Measurements from ENCODE around the gene OR4D9. TPM values are rescaled to one million over a fixed set of nuclear protein-coding genes. Genes with fewer than 3 reads are reported as not detected.

The OR4D9 gene
- total and polyA plus RNA-seq, 2 experiments from 2014 or later = not detected

DNA sequence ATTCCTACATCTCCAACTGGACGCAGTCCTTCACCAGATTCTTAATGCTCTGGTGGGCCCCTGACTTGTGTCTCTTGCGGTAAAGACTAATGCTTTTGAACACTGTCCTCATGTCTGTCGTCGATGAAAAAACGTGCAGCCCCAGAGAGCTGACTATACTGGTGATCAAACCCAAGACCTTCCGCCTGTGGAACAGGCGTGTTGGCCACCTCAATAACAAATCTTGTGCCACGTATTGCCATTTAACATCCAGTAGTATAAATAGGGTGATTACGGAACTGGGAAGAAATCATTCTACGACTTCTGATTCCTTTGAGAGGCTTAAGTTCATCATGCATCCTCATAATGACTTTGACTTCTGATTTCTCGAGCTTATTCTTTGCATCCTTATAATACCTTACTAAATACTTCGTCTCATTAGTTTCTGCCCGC, 45.6 kb downstream of the OR4D9 start:
- no peak overlapping the region for H3K27ac ChIP-seq (ENCODE audit: low read depth)
- H3F3A ChIP-seq (replicated peaks; ENCODE audit: low read depth) = peaks cover 7% of the 10 kb centered on the region; the same call in 1 of the 2 replicates
- DNase-seq (ENCODE audit: low spot score) = peak; percentile 31

More for the DNA sequence above, 45.6 kb downstream of the OR4D9 start:
- no peaks in the 10 kb centered on the region for H3K79me2 ChIP-seq (replicated peaks; ENCODE audit: insufficient read depth)
- 0 out of 2 replicates have a peak overlapping the region, but pooled peaks have one; percentile 2 for H3K27ac Mint-ChIP-seq
- H2AFZ ChIP-seq = peak overlapping the region; percentile 16
- peaks cover 9% of the 10 kb centered on the region for H3K4me1 ChIP-seq (ENCODE audit: insufficient read depth)
- peaks cover 3% of the 10 kb centered on the region; the same call in 2 of the 3 replicates for H3K36me3 Mint-ChIP-seq (ENCODE audit: low read depth)
- peak overlapping the region; percentile 85 for H3K4me2 ChIP-seq
- H4K20me1 ChIP-seq (replicated peaks; ENCODE audit: insufficient read depth) = no peaks in the 10 kb centered on the region
- H3K4me3 ChIP-seq = peak overlapping the region; percentile 82
- peaks cover 46% of the 10 kb centered on the region for H3K27me3 Mint-ChIP-seq (ENCODE audit: insufficient read depth, low read depth, poor library complexity)
- peak overlapping the region; percentile 88 for H3K4me3 Mint-ChIP-seq
- peak; percentile 2; the same call in 2 of the 3 replicates for ATAC-seq
- H3K27me3 ChIP-seq (ENCODE audit: insufficient read depth) = no peaks in the 10 kb centered on the region
- peaks cover 14% of the 10 kb centered on the region; the same call in 2 of the 3 replicates for H3K4me1 Mint-ChIP-seq
- TF ChIP-seq JUNB (IDR thresholded peaks at IDR 0.05; ENCODE audit: unreplicated experiment) (no peak), NANOG (IDR thresholded peaks at IDR 0.05; ENCODE audit: borderline replicate concordance) (no peak), POLR2AphosphoS5 (IDR thresholded peaks at IDR 0.05; ENCODE audit: low read depth) (no peak), ZNF114 (CRISPR knock-in tag; IDR thresholded peaks at IDR 0.05) (no peak), STAT1 (IDR thresholded peaks at IDR 0.05; ENCODE audit: unreplicated experiment) (no peak), CREB1 (CRISPR knock-in tag; IDR thresholded peaks at IDR 0.05; ENCODE audit: low read depth) (no peak), EZH2phosphoT487 (IDR thresholded peaks at IDR 0.05; ENCODE audit: unreplicated experiment) (no peak)
- TF ChIP-seq, protein P1, sequence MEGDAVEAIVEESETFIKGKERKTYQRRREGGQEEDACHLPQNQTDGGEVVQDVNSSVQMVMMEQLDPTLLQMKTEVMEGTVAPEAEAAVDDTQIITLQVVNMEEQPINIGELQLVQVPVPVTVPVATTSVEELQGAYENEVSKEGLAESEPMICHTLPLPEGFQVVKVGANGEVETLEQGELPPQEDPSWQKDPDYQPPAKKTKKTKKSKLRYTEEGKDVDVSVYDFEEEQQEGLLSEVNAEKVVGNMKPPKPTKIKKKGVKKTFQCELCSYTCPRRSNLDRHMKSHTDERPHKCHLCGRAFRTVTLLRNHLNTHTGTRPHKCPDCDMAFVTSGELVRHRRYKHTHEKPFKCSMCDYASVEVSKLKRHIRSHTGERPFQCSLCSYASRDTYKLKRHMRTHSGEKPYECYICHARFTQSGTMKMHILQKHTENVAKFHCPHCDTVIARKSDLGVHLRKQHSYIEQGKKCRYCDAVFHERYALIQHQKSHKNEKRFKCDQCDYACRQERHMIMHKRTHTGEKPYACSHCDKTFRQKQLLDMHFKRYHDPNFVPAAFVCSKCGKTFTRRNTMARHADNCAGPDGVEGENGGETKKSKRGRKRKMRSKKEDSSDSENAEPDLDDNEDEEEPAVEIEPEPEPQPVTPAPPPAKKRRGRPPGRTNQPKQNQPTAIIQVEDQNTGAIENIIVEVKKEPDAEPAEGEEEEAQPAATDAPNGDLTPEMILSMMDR (conservative IDR thresholded peaks at IDR 0.05; ENCODE audit: low read depth in 2 of 2) = no peak
- TF ChIP-seq, protein P2, sequence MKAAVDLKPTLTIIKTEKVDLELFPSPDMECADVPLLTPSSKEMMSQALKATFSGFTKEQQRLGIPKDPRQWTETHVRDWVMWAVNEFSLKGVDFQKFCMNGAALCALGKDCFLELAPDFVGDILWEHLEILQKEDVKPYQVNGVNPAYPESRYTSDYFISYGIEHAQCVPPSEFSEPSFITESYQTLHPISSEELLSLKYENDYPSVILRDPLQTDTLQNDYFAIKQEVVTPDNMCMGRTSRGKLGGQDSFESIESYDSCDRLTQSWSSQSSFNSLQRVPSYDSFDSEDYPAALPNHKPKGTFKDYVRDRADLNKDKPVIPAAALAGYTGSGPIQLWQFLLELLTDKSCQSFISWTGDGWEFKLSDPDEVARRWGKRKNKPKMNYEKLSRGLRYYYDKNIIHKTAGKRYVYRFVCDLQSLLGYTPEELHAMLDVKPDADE (IDR thresholded peaks at IDR 0.05) = no peak
- TF ChIP-seq, protein P3, sequence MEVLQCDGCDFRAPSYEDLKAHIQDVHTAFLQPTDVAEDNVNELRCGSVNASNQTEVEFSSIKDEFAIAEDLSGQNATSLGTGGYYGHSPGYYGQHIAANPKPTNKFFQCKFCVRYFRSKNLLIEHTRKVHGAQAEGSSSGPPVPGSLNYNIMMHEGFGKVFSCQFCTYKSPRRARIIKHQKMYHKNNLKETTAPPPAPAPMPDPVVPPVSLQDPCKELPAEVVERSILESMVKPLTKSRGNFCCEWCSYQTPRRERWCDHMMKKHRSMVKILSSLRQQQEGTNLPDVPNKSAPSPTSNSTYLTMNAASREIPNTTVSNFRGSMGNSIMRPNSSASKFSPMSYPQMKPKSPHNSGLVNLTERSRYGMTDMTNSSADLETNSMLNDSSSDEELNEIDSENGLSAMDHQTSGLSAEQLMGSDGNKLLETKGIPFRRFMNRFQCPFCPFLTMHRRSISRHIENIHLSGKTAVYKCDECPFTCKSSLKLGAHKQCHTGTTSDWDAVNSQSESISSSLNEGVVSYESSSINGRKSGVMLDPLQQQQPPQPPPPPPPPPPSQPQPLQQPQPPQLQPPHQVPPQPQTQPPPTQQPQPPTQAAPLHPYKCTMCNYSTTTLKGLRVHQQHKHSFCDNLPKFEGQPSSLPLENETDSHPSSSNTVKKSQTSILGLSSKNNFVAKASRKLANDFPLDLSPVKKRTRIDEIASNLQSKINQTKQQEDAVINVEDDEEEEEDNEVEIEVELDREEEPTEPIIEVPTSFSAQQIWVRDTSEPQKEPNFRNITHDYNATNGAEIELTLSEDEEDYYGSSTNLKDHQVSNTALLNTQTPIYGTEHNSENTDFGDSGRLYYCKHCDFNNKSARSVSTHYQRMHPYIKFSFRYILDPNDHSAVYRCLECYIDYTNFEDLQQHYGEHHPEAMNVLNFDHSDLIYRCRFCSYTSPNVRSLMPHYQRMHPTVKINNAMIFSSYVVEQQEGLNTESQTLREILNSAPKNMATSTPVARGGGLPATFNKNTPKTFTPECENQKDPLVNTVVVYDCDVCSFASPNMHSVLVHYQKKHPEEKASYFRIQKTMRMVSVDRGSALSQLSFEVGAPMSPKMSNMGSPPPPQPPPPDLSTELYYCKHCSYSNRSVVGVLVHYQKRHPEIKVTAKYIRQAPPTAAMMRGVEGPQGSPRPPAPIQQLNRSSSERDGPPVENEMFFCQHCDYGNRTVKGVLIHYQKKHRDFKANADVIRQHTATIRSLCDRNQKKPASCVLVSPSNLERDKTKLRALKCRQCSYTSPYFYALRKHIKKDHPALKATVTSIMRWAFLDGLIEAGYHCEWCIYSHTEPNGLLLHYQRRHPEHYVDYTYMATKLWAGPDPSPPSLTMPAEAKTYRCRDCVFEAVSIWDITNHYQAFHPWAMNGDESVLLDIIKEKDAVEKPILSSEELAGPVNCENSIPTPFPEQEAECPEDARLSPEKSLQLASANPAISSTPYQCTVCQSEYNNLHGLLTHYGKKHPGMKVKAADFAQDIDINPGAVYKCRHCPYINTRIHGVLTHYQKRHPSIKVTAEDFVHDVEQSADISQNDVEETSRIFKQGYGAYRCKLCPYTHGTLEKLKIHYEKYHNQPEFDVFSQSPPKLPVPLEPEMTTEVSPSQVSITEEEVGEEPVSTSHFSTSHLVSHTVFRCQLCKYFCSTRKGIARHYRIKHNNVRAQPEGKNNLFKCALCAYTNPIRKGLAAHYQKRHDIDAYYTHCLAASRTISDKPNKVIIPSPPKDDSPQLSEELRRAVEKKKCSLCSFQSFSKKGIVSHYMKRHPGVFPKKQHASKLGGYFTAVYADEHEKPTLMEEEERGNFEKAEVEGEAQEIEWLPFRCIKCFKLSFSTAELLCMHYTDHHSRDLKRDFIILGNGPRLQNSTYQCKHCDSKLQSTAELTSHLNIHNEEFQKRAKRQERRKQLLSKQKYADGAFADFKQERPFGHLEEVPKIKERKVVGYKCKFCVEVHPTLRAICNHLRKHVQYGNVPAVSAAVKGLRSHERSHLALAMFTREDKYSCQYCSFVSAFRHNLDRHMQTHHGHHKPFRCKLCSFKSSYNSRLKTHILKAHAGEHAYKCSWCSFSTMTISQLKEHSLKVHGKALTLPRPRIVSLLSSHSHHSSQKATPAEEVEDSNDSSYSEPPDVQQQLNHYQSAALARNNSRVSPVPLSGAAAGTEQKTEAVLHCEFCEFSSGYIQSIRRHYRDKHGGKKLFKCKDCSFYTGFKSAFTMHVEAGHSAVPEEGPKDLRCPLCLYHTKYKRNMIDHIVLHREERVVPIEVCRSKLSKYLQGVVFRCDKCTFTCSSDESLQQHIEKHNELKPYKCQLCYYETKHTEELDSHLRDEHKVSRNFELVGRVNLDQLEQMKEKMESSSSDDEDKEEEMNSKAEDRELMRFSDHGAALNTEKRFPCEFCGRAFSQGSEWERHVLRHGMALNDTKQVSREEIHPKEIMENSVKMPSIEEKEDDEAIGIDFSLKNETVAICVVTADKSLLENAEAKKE (CRISPR knock-in tag; IDR thresholded peaks at IDR 0.05) = no peak
- H3K9me3 Mint-ChIP-seq = peaks cover 12% of the 10 kb centered on the region; the same call in 2 of the 3 replicates
- no peaks in the 10 kb centered on the region for H3K36me3 ChIP-seq (ENCODE audit: insufficient read depth)
- no peaks in the 10 kb centered on the region for H3K9me2 ChIP-seq (ENCODE audit: insufficient read depth)

All from GM23338 (cell line).